H1 (cell line): Measurements from ENCODE around the gene RASAL1. TPM values are rescaled to one million over a fixed set of nuclear protein-coding genes. Genes with fewer than 3 reads are reported as not detected.
A peak's percentile ranks its signal among the peaks of the same experiment; 100 is the strongest.

Experiments
- ATF2 ChIP-seq: IDR thresholded peaks from 2 replicates; pipeline ENCODE4 v1.6.1; 2012; ENCODE audit warnings: low read length, inconsistent platforms
- ATF3 ChIP-seq: IDR thresholded peaks from 2 replicates; pipeline ENCODE4 v1.6.1; 2011; ENCODE audit warnings: low read depth, mild to moderate bottlenecking, low read length; ENCODE audit not compliant: insufficient read depth
- BACH1 ChIP-seq: IDR thresholded peaks from 2 replicates; pipeline ENCODE4 v1.6.1; 2012; ENCODE audit warnings: low read length, improper control_type of control experiment
- EGR1 ChIP-seq: IDR thresholded peaks from 2 replicates; pipeline ENCODE4 v1.6.1; 2011; ENCODE audit warnings: low read depth, low read length, borderline replicate concordance
- EP300 ChIP-seq, 2 experiments: IDR thresholded peaks; 1 replicate in 1 of 2; 2 replicates in 1 of 2; pipeline ENCODE4 v1.6.1; 2011 to 2012; ENCODE audit warnings: low read depth in 2 of 2, low read length in 2 of 2, mild to moderate bottlenecking in 2 of 2, borderline replicate concordance in 1 of 2, inconsistent platforms in 1 of 2, moderate library complexity in 1 of 2
- EZH2 ChIP-seq: fragments of 200-600 bp; sonication (generic); IDR thresholded peaks from 2 replicates; pipeline ENCODE4 v1.7.1; 2012; ENCODE audit warnings: low read depth, mild to moderate bottlenecking, moderate library complexity, low read length, inconsistent platforms; ENCODE audit not compliant: severe bottlenecking
- FOSL1 ChIP-seq: IDR thresholded peaks from 2 replicates; pipeline ENCODE4 v1.6.1; 2011; ENCODE audit warnings: mild to moderate bottlenecking, low read depth, low read length, moderate library complexity; ENCODE audit not compliant: insufficient read depth
- JUND ChIP-seq: IDR thresholded peaks from 2 replicates; pipeline ENCODE4 v1.6.1; 2011; ENCODE audit warnings: mild to moderate bottlenecking, improper control_type of control experiment, low read length
- KDM4A ChIP-seq: IDR thresholded peaks from one replicate; pipeline ENCODE4 v1.7.1; 2012; ENCODE audit warnings: low read depth, mild to moderate bottlenecking, moderate library complexity, low read length, inconsistent platforms; ENCODE audit not compliant: severe bottlenecking
- RFX5 ChIP-seq: IDR thresholded peaks from 2 replicates; pipeline ENCODE4 v1.6.1; 2011; ENCODE audit warnings: low read depth, low read length, improper control_type of control experiment, borderline replicate concordance
- RNF2 ChIP-seq: fragments of 200-900, 300-1000 bp; sonication (generic); IDR thresholded peaks from 2 replicates; pipeline ENCODE4 v1.7.1; 2016; ENCODE audit warnings: borderline replicate concordance, low read depth, mild to moderate bottlenecking, antibody characterized with exemption, low read length; ENCODE audit not compliant: poor library complexity, severe bottlenecking; ENCODE audit errors: missing control alignments
- RXRA ChIP-seq: IDR thresholded peaks from 2 replicates; pipeline ENCODE4 v1.6.1; 2011; ENCODE audit warnings: low read depth, mild to moderate bottlenecking, low read length, moderate library complexity; ENCODE audit not compliant: insufficient read depth
- SUZ12 ChIP-seq: fragments of 200-600 bp; sonication (generic); IDR thresholded peaks from 2 replicates; pipeline ENCODE4 v1.6.1; 2012; ENCODE audit warnings: mild to moderate bottlenecking, inconsistent platforms, low read length, moderate library complexity, mixed read lengths
- TEAD4 ChIP-seq: IDR thresholded peaks from 2 replicates; pipeline ENCODE4 v1.6.1; 2012; ENCODE audit warnings: low read depth, low read length, inconsistent platforms, mixed read lengths
- polyA plus RNA-seq, 7 experiments: library from polyadenylated mRNA; depleted of rRNA in 3 of 7; stranded (reverse) in 5 of 7; unstranded in 2 of 7; fragments of >200 nt in 5 of 7; fragments of 200-250 nt in 2 of 7; gene quantifications; 1 replicate in 5 of 7; 2 replicates in 1 of 7; 4 replicates in 1 of 7; pipeline versions ENCODE4 v1.2.1 to v1.2.3, GENCODE V29; 2011 to 2013; ENCODE audit warnings: missing spikeins in 2 of 7, mixed read lengths in 2 of 7
- total RNA-seq: library from RNA; stranded (reverse); fragmentation: NEBNext Ultra II Directional; extraction: Animal tissue kit (Norgen Biotek cat#: 25700); gene quantifications from 2 replicates; pipeline ENCODE4 v1.2.1, GENCODE V29; 2021
- TF ChIP-seq, protein P1 (sequence below): IDR thresholded peaks from 2 replicates; pipeline ENCODE4 v1.6.1; 2012; ENCODE audit warnings: inconsistent platforms

The RASAL1 gene
- total and polyA plus RNA-seq, 2 of the 8 experiments (the other 6 are each of a cell fraction or from before 2014, with no cell fraction given), result 3.7 to 5.0 TPM

DNA sequence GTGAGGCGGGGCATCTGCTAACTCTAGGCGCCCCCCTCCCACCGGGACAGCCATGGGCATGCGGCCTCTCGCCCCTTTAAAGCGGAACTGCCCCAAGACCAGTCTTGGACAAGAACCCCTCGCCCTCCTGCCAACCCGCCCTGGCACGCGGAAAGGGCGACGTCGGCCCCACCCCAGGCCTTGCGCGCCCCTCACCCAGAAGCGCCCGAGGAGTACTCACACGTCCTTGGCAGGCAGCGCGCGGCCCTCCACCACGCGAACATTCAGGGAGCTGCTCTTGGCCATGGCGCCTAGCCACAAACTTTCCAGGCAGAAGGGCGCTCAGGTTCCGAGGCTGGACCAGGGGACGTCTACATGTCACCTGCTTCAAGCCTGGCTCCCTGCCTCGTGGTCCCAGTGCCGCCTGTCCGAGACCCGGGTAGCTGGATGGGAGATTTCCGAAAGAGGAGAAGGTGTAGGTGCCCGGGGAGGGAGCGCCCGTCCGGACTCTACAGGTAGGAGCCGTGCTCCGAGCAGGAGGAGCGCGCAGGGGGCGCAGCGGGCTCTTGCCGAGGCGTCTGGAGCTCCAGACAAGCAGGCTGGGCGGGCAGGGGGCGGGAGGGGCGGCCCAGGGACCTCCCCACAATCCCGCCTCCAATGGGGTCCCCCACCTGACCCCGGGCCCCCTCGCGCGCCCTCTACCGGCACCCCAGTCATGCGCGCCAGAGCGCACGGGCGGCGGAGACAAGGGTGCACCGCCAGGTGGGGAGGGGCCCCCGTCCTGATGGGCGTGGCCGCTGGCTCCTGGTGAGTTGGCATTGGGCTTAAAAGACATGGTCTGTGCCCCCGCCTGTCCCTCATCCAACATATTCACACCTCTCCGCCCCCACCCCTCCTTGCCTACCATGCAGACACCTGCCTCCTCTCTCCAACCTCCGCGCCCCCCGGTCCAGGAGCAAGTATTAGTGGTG is at the start of gene RASAL1 (continued):
- TF ChIP-seq RNF2 (no peak), EZH2 (no peak), FOSL1 (no peak), BACH1 (no peak), EGR1 (0 out of 2 replicates have a peak, but pooled peaks have one; percentile 3), JUND (no peak), ATF3 (no peak), EP300 (IDR thresholded peaks at IDR 0.05; ENCODE audit: borderline replicate concordance in 1 of 2, low read depth in 2 of 2, low read length in 2 of 2) (no peak), KDM4A (peak; percentile 52), TEAD4 (no peak), RFX5 (no peak), RXRA (no peak), ATF2 (no peak), SUZ12 (no peak)
- TF ChIP-seq, protein P1, sequence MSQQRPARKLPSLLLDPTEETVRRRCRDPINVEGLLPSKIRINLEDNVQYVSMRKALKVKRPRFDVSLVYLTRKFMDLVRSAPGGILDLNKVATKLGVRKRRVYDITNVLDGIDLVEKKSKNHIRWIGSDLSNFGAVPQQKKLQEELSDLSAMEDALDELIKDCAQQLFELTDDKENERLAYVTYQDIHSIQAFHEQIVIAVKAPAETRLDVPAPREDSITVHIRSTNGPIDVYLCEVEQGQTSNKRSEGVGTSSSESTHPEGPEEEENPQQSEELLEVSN, result peak; percentile 83
